ENCODE data around the gene ALDOB.

The ALDOB gene

DNA sequence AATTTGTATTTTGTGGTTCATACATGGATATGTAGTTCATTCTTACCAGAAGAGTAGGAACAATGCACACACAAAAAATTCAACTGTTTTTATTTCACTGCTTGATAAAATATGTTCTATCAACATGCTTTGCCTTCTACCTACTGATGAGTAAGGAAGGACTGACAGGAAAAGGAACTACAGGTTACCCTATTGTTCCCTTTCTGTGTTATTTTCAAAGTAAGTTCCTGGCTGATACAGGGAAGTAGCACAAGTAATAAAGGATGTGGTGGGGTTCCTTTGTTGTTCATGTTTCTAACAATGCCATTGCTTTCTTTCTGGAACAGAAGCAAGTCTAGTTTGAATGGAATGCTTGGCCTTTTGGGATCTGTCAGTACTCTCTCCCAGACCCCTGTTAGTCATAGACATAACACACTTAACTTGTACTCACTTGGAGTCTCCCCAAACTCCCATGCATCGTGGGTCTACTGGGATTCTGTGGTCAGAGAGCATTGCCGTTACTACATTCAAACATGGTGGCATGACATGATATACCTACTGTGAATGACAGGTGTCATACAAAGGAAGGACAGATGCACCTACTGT is 20.2 kb upstream of the ALDOB start:
- DNase-seq (ENCODE audit: low spot score), result no peak

DNA sequence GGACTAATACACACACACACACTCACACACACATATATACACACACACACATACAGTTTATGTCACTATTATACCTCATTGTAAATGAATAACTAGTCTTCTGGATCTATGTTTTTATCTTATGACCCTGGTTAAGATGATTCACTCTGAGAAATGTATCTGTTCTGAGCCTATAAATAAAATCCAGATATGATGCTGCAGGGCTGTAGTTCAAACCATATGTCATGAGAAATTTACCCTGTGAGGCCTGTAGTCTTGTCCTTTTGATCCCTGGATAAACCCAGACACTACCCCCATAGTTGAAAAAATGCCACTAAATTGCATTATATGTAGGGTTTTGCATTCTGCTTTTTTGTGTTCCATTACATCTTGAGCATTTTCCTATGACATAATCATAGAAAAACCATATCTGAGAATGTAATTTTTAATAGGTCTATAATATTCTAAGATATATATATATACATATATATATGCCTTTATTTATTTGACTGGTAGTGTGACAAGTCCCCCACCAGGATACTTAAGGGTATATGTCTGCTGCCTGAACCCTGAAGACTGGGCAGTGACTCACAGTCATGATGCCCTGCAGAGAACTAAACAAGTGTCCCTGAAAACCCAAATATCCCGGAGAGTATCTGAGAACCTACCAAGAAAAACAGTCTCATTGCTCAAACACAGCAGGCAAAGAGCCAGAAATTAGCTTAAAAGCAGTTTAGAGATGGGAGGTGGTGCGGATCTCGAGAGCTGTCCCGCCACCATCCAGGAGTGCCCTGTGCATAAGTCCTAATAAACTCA is 18.4 kb upstream of the ALDOB start:
- DNase-seq (ENCODE audit: low spot score), result no peak

DNA sequence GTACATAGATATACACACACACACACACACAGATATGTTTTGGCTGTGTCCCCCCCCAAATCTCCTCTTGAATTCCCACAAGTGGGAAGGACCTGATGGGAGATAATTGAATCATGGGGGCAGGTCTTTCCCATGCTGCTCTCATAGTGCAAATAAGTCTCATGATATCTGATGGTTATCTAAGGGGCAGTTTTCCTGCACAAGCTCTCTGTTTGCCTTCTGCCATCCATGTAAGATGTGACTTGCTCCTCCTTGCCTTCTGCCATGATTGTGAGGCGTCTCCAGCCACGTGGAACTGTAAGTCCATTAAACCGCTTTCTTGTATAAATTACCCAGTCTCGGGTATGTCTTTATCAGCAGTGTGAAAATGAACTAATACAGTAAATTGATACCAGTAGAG is 15.9 kb upstream of the ALDOB start:
- DNase-seq (ENCODE audit: low spot score), result no peak

DNA sequence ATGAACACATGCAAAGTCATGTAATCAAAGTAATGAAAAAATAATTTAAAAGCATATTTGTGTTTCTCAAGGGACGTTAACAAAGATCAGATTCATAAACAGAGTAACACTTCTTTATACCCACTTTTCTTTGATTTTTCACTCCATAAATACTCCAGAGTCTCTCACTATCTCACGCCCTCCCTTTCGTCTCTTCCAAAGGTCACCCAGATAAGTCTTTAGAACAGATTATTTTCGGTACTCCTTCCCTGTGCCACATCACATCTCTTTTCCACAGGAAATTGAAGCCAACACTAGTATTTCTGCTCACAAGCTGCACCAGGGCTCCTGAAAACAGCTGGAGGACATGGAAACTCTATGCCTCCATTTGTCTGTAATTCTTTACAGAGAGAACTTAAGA is 15.4 kb upstream of the ALDOB start:
- DNase-seq (ENCODE audit: low spot score), result no peak

DNA sequence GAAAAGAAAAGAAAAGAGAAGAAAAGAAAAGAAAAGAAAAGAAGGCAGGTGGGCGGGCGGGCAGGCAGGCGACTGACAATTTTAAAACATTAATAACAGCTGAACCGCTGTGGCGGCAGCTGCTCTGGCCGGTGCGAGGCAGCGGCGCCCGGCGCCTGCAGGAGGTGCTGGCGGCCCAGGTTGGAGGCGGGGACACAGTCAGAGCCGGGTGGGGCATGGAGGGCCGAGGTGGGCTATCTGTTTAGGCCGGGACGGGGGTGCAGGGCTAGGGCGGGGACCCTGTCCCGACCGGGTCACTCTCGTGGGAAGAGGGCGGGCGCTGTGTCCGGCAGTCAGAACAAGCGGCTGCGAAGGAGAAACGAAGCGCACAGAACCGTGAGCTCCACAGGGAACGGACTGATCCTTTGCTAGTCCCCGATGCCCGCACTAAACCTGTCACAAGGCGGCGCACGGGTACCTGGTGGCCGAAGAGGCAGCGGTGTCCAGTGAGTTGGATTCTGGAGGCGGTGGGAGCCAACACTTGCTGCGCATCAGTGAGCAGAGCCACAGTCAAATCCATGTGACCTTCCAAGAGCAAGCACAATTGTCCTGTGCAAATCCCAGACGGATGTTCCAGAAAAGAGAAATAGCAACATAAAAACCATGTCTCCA is 13.6 kb upstream of the ALDOB start:
- DNase-seq (ENCODE audit: low spot score), result peak; percentile 66

DNA sequence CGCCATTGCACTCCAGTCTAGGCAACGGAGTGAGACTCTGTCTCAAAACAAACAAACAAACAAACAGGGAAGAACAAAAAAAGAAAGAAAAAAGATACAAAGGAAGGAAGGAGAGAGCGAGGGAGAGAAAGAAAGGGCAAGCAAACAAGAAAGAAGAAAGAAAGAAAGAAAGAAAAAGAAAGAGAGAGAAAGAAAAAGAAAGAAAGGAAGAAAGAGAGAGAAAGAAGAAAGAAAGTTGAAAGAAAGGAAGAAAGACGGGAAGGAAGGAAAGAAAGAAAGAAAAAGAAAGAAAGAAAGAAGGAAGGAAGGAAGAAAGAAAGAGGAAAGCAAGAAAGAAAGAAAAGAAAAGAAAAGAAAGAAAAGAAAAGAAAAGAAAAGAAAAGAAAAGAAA is 13.1 kb upstream of the ALDOB start:
- no peak for DNase-seq (ENCODE audit: low spot score)

DNA sequence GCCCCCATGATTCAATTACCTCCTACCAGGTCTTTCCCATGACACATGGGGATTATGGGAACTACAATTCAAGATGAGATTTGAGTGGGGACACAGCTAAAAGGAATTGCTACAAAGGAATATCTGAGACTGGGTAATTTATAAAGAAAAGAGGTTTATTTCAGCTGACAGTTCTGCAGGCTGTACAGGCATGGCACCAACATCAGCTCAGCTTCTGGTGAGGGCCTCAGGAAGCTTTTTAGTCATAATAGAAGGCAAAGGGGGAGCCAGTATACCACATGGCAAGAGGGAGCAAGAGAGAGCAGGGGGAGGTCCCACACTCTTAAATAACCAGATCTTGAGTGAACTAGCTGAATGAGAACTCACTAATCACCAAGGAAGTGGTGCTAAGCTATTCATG is 11.2 kb upstream of the ALDOB start:
- DNase-seq (ENCODE audit: low spot score), result no peak

DNA sequence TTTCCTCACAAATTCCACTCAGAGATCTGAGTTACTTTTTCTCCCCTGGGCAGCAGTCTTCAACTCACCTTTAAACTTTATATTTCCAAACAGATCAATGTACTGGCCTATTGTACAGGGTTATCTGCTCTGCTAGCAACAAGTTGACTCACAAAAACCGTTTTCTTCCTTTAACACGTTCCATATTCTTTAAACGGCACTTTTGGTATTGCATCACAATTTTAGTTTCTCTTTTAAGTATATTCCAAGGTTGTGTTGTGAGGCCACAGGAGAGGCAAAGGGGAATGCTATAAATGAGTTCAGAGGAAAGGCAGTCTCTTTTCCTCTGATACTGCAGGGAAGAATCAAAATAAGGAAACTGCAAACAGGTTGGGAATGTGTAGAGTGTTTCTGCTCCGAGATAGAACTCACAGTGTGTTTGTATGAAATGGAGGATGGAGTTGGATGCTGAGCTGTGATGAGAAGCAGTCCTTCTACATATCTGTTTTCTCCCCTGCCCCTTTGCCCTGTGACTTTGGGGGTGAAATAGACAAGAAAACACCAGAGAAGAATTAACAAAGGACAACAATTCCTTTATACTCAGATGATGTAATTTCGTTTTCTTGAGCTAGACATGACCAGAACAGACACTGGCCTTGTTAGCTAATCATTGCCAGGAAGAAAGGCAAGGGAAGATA is 9.9 kb upstream of the ALDOB start:
- DNase-seq (ENCODE audit: low spot score), result no peak

DNA sequence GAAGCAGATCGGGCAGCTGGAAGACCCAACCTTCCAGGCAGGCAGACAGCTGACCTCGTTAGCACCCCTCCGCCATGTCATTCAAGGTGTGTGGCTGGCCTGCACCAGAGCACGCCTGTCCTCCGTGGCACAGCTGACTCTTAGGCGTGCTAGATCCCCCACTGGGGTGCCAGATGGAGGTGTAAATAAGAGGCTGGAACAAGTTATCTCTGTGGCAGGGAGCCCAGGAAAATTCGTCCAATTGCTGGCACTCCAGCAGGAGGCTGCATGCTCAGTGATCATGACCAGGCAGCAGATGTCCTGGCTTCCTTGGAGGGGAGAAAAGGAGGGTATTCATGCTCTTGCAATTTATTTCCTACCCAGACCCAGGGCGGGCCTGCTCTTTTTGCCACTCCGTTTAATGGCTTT is 7.8 kb upstream of the ALDOB start:
- DNase-seq (ENCODE audit: low spot score), result peak; percentile 53

DNA sequence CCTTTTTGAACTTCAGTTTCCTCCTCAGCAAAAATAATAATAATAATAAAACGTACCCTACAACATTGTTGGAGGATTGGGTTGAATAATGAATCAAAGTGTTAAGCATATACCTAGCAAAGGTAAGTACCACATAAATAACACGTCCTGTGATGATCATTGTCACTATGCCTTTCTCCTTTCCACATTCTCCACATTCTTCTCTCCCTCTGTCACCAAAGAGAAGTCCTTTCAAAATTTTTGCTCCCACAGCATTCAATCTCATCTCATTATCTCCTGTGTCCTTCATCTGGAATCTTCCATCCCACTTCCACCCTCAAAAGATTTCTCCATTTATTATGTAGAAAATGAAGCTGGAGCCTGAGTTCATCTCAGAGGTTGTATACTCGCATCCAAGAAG is 7.2 kb upstream of the ALDOB start:
- no peak for DNase-seq (ENCODE audit: low spot score)

DNA sequence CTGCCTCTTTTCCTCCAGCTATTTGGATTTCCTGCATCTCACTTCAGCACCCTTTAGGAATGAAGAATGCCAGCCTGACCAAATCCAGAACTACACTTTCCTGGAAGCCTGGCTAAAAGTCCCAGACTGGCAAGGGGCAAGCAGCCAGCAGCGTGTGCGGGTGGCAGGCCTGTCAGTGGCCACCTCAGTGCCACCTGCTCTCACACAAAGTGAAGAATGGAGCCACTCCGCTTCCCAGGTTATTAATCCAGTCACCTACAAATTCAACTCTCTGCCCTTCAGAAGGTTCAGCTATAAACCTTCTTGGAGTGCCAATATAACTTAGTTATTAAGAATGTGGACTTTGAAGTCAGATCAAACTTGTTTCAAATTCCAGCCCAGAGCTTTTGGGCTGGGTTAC is 6.7 kb upstream of the ALDOB start:
- no peak for DNase-seq (ENCODE audit: low spot score)

DNA sequence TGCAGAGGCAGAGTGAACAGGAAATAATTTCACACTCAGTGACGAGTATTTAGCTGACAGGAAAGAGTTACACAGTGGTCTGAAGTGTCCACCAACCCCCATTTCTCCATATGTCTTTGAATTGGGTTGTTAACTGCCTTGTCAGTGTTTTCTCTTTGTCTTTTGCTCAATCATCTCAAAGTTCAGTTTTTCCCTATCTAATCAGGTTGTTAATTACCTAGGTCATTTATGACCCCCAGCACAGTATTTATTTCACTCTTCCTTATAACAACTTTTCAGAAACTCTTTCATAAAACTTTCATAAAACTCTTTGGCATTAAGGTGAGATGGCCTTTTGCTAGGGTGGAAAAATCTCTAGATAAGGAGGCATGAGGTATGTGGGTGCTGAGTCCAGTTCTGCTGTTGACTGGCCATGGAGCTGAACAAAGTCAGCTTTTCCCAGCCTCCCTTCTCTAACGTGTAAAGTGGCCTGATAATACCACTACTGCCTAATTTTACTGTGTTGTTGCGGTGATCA is 5.2 kb upstream of the ALDOB start:
- DNase-seq (ENCODE audit: low spot score), result no peak

DNA sequence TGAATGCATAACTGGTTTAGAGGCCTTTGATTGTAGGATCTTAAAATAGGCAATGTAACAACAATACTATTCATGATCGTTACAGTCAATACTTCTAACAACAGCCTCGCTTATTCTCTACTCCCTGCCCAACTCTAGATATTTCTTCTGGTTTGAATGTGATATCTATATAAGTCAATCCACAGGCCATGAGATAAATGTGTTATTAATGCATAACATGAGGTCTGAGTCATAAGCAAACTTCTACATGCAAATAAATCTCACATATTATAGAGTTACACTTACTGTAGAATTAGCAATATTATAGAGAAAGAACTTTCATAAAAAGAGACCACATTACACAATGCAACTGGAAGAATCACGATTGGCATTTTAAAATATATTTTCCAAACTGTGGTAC is 2.9 kb upstream of the ALDOB start:
- no peak for DNase-seq (ENCODE audit: low spot score)

DNA sequence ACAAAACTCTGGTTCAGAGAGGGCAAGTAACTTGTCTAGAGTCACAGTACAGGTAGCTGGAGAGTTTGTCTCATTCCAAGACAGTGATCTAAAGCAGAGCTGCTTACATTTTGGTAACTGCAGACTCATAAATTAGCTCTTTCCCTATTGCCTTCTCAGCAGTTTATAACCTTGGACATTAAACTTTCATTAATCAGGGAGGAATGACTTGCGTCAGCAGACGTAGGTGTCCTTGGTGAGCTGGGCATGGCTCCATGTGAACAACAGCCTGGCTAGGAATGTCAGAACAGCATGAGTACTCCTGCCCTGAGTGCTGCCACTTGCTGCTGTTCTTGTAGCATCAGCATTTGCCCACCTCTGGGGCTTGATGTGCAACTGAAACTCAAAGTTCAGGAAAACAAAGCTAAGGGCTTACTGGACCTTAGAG is 2.2 kb upstream of the ALDOB start:
- DNase-seq (ENCODE audit: low spot score), result peak; percentile 18

DNA sequence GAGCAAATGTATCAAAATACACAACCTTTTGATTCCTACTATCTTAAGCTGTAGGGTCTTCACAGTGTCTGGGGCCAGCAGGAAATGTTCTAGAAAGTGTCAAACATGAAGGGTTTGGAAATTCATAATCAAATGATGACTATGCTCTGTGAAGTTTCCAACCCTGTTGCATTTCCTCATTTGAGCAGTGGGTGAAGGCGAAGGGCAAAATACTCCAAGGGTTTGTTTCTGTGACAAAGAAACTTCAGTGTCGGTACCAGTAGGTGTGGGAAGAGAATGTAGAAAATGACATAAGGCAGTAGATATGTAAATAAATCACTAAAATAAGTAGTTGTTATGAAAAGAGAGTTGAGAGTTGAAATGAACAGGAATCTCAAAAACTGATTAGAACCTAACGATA is 576 bp downstream of the ALDOB start:
- no peak for DNase-seq (ENCODE audit: low spot score)

DNA sequence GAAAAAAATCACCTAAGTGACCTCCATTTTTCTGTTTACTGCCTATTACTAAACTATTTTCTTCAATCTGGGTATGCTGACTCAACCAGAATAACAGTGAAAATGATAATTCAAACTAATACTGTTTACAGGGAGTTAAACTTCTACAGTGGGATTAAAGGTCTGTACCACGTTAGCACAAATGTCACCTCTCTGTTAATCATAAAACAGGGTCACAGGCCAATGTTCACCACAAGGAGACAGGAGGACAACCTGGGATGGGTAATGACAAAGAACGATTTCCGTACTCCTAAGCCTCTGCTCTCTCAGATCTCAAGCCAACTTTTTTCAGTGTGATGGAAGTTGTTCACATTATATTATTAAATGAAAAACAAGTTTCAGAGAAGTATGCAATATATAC is 2.3 kb downstream of the ALDOB start:
- DNase-seq (ENCODE audit: low spot score), result no peak

DNA sequence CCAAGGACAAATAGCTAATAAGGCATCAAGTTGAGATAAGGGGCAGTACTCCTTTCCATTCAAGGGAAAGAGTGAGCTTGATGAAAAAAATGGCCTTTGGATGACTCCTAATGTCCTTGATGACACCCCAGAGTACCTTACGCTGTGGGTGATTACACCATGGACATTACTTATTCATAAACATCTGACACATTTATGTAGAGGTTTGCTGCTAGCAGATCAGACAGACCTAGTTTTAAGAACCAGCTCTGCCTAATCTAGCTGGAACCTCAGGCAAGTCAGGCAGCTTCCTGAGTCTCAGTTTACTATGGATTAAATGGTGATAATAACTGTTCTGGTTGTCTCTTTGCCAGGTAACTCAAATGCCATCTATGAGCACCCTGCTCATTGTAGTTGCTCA is 2.8 kb downstream of the ALDOB start:
- no peak for DNase-seq (ENCODE audit: low spot score)

DNA sequence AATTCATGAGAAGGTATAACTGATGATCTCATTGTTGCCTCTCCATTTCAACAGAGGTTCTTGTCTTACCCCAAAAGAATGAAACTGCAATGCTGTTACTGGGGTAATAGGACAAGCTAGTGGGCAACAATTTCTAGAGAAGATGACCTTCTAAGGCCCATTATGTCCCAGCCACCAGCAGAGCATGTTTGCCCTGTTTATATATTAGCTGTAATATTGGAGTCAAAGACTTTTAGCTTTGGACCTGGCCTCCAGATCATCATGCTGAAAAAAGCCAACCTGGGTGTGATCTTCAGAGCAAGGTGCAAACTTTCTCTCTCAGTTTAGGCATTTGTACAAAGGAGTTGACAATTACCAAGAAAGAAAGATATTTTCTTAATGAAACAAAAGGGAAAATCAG is 3.4 kb downstream of the ALDOB start:
- DNase-seq (ENCODE audit: low spot score), result no peak

DNA sequence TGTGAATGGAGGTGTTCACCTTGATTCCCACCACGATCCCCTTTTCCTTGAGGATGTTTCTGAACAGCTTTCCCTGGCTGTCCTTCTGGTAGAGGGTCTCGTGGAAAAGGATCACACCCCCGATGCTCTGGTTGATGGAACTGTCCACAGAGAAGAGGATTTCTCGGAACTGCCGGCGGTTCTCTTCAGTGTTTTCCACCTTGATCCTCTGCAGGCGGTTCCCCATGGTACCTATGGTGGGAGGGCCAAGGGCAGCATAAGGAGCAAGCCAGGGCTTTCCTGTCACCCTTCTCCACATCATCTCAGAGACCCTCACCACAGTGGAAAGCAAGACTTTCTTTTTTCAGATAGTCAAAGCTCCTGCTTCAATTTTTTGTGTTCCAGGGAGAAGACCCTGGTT is 5.8 kb downstream of the ALDOB start:
- no peak for DNase-seq (ENCODE audit: low spot score)

DNA sequence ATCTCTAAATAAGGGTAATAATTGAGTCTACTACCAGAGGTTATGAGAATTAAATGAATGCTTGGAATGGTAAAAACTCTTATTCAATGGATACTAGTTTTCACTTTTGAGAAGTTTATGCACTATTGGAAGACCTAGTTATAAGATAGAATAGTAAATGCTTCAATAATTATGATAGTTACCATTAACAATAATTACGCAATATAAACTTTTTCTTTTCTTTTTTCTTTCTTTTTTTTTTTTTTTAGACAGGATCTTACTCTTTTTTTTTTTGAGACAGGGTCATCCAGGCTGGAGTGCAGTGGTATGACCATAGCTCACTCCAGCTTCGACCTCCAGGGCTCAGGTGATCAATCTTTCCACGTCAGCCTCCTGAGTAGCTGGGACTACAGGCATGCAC is 6.7 kb downstream of the ALDOB start:
- no peak for DNase-seq (ENCODE audit: low spot score)

DNA sequence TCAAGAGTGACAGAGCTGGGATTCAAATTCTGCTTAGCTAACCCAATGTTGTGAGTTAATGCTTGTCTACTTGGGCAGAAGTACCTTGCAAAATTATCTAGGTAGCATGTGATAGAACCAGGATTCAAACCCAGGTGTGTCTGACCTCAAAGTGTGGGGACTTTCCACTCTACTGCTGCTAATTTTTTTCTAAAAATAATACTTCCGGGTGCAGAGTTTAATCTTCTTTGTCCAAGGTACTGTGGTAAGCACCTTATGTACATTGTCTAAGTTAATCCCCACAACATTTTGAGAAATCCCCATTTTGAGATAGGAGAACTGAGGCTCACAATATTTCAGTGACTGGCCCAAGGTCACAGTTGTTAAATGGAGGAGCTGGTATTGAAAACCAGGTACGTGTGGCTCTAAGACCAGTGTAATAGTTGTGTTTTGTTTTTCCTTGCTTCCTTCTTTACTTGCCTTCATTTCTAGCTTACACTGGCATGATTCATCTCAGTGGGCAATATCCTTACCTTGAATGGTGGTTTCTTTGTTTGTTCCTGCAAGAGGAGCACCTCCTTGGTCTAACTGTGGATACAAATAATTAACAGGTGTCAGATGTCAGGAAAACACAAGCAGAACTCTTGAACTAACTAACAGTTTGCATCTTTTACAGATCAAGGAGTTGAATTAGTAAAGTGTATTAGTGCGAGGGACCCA is 7.5 kb downstream of the ALDOB start:
- DNase-seq (ENCODE audit: low spot score), result no peak

DNA sequence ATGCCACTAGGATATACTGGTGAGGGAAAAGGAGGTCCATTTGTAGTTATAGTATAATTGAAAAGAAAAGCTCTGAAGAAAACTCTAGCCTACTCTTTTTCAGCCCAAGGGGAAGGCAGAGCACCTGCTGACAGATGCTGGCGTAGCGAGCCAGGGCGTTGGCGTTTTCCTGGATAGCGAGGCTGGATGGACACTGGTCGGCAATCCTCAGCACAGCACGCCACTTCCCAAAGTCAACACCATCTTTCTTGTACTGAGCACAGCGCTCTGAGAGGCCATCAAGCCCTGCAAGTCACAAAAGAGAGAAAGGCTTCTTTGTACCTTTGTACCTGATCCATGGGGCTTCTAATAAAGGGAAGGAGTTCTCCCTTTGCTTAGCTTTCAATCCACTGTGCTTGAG is 8.2 kb downstream of the ALDOB start:
- DNase-seq (ENCODE audit: low spot score), result no peak

All from Ammon's horn (tissue), 1 donor.